Measurements from ENCODE around the gene SAMD3.
"Not testable (repeated sequence)": the region's sequence is repeated elsewhere in the genome, so short reads cannot be mapped to it uniquely, and the experiment has no call there.

Gene SAMD3, protein sequence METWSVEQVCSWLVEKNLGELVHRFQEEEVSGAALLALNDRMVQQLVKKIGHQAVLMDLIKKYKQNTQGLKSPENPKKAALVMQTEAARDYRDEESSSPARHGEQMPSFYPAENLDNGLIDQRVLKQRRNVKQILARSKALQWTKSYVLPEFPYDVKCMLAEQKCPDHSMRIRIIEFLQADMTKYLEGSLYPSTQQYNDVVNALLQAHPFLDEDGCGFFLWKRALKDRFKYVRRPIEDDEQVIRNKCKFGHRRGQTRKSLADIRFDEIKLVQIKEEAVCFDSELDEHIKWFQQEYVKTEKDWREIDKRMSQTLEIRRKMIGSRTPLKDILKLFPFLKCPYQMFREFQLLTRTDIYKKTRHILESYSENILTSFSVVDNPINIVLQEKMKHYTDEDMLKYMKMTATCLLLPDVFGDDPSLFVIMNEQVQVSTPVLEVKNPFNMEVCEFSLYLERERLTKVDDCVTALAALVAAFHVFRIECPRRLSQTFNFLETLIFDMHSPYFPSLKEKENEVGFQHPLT

GRCh38 chr6:130222775-130223174 is at the start of gene SAMD3:
SAMD3 (minus strand) TSS chr6:130222951; CDS start chr6:130215273, 7,678 bp downstream.
- DNase-seq, result peak; percentile 35

GRCh38 chr6:130269969-130270635 is 47.4 kb upstream of the SAMD3 start:
- no peak for DNase-seq

DNA sequence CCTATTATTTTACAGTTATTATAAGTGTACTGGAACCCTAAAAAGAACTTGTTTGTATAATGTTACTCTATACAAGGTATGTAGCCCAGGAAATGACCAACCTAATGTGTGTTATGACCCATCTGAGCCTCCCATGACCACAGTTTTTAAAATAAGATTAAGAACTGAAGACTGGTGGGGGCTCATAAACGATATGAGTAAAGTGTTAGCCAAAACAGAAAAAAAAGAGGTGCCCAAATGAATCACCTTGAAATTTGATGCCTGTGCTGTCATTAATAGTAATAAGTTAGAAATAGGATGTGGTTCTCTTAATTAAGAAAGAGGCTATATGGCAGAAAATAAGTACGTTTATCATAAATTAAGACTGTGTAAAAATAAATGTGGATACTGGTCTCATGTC is 42.8 kb upstream of the SAMD3 start:
- DNase-seq, result not testable (repeated sequence)

DNA sequence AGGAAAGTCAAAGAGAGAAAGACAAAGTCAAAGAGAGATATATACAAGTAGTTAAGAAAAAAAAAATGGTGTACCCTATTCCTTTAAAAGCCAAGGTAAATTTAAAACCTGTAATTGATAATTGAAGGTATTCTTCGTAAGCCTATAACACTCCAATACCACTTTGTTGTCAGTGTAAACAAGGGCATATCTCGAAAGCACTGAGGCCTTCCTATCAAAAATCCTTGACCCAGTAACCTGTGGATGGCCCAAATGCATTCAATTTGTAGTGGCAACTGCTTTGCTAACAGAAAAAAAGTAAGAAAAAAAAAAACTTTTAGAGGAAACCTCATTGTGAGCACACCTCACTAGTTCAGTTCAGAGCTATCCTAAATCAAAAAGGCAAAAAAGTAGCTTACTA is 39.3 kb upstream of the SAMD3 start:
- no peak for DNase-seq

GRCh38 chr6:130261558-130261957 is 38.8 kb upstream of the SAMD3 start:
- DNase-seq, result not testable (repeated sequence)

DNA sequence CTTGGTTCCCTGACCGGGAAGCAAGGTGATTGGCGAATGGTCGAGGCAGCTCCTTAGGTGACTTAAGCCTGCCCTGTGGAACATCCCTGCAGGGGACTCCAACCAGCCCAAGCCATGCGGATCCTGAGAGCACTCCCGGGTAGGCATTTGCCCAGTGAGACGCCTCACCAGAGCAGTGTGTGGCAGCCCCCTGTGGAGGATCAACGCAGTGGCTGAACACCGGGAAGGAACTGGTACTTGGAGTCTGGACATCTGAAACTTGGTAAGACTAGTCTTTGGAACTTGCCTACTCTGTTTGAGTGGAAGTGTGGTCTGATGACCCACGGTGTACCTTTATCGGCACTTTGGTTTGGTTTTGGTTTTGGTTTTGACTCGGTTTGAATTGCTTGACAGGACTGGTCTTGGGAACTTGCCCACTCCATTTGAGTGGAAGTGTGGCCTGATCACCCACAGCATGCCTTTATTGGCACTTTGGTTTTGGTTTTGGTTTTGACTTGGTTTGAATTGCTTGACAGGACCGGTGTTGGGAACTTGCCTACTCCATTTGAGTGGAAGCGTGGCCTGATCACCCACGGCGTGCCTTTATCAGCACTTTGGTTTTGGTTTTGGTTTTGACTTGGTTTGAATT is 38.0 kb upstream of the SAMD3 start:
- DNase-seq, result not testable (repeated sequence)

DNA sequence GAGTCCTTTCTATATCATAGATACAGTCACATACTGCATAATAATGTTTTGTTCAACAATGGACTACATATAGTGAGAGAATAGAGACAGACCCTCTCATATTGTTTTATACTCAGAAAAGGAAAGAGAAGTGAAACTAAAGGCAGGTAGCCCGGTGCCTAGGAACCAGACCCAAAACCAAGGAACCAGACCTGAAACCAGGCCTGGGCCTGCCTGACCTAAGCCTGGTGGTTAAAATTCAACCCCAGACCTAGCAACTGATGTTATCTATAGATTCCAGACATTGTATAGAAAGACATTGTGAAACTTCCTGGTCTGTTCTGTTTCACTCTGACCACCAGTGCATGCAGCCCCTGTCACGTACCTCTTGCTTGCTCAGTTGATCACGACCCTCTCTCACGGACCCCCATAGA is 37.3 kb upstream of the SAMD3 start:
- DNase-seq, result not testable (repeated sequence)

GRCh38 chr6:130259557-130259956 is 36.8 kb upstream of the SAMD3 start:
- DNase-seq, result no peak

DNA sequence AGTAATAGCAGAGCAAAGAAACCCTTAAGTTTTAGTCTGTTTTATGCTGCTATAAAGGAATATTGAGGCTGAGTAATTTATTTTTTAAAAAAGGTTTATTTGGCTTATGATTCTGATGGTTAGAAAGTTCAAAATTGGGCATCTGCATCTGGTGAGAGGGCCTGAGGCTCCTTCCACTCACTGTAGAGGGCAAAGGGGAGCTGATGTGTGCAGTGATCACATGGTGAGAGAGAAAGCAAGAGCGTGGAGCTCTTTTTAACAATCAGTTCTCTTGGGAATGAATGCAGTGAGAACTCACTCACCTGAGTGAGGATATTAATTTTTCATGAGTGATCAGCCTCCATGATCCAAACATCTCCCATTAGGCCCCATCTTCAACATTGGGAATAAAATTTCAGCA is 36.4 kb upstream of the SAMD3 start:
- DNase-seq, result no peak

GRCh38 chr6:130252527-130253237 is 29.9 kb upstream of the SAMD3 start:
- DNase-seq, result no peak

GRCh38 chr6:130245267-130245666 is 22.5 kb upstream of the SAMD3 start:
- no peak for DNase-seq

- DNase-seq, result no peak
Observed at GRCh38 chr6:130244728-130245127, 22.0 kb upstream of the SAMD3 start.

DNA sequence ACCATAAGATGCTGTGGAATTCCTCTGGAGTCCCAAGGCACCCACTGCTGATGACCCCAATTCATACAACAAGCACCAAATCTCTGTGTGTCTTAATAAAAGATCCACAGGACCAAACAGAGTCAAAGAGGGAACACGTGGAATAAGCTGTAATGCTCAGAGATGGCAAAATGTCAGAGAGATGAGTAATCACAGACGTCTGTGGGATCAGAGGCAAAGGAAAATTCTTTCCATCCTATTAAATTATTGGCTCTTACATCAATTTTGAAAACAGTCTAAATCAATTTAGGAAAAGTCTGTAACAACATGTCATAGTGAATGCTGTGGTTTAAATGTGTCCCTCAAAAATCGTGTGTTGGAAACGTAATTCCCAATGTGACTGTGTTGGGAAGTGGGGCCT is 17.5 kb upstream of the SAMD3 start:
- no peak for DNase-seq

GRCh38 chr6:130239755-130240154 is 17.0 kb upstream of the SAMD3 start:
- no peak for DNase-seq

- no peak for DNase-seq
Observed at GRCh38 chr6:130233330-130233729, 10.6 kb upstream of the SAMD3 start.

DNA sequence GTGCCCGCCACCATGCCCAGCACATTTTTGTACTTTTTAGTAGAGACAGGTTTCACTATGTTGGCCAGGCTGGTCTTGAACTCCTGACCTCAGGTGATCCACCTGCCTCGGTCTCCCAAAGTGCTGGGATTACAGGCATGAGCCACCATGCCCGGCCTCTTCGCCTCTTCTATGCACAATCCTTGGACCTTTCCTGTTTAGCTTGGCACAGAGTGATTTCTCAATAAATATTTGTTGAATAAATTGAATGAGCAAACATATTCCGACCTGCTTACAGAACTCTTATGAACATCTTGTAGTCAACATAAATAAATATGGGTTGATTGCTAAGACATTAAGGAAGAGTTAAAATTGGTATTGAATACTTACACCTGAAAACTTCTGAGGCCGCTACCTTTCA is 7.8 kb upstream of the SAMD3 start:
- DNase-seq, result not testable (repeated sequence)

DNA sequence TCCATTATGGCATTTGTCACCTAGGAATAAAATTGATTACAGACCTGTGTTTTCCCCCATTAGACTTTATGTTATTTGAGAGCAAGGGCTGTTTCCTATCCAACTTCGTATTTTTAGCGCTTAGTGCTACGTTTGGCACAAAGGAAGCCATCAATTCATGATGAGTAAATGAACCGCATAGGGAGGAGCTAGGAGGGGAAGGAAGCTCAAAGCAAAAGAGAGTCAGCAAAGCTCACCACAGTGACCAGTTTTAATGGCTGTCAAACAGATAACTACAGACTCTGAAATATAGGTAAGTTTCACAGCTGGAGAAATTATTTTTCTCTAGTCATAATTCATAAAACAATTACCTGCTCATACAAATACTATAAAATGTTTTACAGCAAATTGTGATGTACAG is 6.9 kb upstream of the SAMD3 start:
- DNase-seq, result no peak

DNA sequence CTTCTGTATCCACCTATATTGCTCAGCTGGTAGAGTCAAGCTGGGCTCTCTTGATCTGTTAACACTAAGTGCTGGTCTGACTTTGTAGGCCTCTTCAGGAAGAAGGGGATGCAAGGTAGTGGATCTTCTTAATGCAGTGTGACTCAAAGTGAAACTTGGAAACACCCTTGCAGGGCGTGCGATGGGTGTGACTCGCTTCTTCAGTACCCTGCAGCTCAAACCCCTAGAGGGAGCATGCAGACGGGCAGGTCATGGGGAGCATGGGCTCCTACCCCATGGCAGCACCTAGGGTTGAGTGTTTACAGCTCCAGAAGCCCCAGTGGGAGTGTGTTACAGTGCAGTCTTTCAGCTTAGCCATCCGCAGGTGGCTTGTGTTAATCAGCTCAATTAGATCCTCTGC is 757 bp upstream of the SAMD3 start:
- DNase-seq, result peak; percentile 75

- no peak for DNase-seq
Observed at GRCh38 chr6:130218134-130218533, 4.6 kb downstream of the SAMD3 start.

GRCh38 chr6:130216620-130217019 is 6.1 kb downstream of the SAMD3 start:
- no peak for DNase-seq

DNA sequence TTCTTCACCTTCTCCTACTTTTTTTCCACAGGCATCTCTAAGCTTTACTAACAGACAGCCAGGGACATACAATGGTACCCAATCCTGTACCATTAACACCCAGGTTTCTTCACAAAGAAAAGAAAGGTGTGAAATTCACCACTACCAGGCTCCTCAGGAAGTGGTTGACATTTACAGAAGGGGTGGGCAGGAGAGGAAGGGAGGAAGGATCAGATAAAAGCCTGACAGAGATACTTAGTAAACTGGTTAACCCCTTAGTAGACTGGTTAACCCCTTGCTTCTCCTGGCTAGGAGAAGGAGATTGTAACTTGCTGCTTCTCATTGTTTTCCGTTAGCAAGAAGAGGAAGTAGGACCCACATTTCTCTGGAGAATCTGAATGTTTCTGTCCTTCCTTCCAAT is 7.2 kb downstream of the SAMD3 start:
- DNase-seq, result peak; percentile 44

DNA sequence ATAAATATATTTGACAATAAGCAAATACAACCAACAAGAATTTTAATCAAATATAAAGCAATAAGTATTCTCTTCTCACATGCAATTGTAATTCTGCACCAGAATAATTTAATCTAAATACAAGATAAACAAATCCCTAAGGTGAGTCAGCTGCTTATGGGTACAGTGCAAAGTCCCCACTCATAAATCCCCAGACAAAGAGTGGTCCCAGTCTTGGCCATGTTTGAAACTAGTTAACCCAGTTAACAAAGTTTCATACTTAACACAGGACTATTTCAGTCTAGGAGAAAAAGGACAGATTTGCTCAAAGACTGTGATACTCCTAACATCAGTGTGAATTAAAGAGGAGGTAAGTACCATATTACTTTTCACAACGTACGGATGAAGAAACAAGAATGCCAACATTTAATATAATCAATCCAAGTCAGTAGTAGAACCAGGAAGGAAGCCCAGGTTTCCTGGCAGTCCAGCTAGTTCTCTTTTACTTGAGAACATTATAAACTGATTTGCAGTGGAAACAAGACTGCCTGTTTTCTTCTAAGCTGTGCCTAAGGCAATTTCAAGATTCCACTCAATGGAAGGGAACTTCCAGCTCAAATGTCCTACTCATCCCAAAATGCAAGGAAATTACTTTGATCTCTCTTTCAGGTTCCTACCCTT is 10.4 kb downstream of the SAMD3 start:
- DNase-seq, result no peak

Measured in CD4-positive, alpha-beta T cell treated with Interleukin-17A for 4 hours (primary cell).